ENCODE results near the gene UNC5A.

The UNC5A gene

DNA sequence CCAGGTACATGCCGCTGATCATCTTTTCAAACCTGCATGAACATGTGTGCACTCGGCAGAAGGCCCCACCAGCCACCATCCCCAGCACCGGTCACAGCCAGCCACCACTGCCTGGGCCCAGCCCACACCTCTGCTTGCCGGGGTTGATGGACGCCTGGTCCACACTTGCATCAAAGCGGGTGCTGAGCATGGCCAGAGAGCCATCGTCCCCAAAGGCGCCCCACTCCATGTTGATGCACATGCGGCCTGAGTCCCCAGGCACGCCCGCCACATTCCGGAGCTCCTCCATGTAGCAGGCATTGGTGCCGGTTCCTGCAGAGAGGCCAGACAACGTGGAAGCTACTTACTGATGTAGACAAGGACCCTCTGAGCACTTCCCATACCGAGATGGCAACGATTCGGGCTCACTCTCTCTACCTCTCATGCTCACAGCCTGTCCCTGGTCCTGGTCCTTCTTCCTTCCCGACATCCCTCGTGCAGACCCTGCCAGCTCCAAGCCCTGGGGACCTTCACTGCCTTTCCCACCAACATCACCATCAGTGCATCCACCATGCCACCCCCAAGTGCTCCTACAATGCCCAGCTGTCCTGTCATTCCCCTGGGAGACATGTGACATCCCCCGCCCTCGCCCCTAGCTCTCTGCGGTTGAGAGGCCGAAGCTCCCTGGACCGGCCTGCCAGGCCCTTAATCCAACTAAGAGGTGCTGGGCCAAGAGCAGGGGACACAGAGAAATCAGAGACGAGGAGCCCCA lies 71.6 kb downstream of the UNC5A start:
- no peak for DNase-seq

DNA sequence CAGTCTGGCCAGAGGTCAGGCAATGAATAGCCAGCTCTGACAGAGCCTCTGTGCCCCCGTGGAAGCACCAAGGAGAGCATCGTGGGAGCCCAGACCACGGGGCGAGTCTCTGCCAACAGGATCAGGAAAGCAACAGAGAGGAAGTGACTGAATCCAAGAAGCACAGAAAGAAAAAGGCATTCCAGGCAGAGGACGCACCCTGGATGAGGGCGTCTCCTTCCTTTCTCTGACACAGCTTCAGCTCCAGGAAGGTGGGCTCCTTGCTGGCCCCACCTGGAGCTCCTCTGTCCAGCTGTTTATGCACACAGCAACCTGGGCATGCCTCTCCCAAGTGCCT lies 72.2 kb downstream of the UNC5A start:
- no peak for DNase-seq

- DNase-seq = no peak
Observed at GRCh38 chr5:176883700-176884570, 73.6 kb downstream of the UNC5A start.

DNA sequence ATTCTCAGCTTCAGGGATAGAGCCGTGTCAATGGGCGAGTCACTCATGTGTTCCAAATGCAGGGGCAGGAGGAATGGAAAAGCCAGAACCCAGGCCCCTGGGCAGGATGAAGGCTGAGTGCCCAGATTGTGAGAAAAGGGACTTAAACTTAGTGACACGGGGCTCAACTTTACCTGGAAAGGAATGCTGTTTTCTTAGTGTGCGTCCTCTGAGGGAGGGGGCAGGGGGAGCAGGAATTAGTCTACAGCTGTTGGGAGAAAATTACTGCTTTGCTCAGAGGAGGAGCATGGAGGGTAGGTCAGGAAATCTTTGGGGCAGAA lies 74.2 kb downstream of the UNC5A start:
- no peak for DNase-seq

DNA sequence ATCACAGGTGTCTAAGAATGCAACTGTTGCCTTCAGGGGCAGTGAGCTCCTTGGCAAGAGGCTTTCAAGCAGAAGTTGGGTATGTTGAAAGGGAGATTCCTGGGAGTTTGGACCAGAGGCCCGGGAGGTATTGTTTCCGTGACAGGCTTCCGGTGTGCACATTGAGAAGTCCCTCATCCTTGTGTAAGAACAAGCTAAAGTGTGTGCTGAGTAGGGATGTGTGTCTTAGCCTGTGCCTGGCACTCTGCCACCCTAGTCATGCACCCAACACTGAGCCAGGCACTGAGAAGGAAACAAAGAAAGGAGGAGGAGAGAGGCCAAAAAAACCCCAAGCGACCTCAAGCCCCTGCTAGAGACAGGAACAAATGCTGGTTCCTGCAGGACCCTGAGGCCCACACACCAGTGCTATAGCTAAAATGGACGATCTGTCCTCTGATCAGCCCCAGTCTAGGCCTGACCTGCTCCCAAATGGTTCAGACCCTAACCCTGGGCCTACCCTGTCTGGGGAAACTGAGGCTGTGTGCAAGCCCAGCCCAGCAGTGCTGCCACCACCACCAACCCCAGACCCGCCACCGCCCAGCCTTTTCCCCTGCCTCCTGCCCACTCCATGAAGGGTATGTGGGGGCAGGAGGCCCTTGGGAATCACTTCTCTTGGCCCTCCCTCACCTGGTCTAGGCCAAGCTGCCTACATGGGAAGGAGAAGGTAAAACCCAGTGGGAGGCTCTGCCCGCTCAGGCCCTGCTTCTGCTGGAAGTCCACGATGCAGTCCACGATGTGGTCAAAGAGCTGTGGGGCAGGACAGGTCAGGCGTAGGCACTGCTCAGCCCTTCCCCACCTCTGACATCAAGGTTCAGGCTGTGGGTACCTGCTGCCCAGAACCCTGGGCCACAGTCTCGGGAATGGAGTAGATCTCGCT lies 76.2 kb downstream of the UNC5A start:
- DNase-seq = no peak

DNA sequence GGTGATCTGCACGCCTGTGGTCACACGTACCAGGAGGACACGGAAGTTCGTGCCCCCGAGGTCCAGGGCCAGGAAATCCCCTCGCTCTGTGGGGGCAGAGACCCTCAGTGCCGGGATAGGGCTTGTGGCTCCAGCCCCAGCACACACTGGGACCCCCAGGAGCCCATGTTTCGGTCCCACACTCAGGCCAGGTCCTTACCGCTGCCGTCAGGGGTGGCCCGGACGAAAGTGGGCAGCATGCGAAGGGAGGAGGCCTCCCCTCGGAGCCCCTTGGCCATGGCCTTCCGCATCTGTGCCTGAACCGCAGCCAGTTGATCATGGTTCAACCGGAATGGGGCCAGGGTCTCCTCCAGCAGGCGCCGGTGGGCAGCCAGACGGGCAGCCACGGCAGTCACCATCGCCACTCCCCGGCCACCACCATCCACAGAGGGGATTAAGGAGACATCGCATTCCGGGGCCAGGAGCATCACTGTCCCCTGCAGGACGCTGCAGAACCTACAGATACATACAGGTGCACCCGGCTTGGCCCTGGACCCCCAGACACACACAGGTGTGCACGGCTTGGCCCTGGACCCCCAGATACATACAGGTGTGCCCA lies 77.0 kb downstream of the UNC5A start:
- DNase-seq = no peak

DNA sequence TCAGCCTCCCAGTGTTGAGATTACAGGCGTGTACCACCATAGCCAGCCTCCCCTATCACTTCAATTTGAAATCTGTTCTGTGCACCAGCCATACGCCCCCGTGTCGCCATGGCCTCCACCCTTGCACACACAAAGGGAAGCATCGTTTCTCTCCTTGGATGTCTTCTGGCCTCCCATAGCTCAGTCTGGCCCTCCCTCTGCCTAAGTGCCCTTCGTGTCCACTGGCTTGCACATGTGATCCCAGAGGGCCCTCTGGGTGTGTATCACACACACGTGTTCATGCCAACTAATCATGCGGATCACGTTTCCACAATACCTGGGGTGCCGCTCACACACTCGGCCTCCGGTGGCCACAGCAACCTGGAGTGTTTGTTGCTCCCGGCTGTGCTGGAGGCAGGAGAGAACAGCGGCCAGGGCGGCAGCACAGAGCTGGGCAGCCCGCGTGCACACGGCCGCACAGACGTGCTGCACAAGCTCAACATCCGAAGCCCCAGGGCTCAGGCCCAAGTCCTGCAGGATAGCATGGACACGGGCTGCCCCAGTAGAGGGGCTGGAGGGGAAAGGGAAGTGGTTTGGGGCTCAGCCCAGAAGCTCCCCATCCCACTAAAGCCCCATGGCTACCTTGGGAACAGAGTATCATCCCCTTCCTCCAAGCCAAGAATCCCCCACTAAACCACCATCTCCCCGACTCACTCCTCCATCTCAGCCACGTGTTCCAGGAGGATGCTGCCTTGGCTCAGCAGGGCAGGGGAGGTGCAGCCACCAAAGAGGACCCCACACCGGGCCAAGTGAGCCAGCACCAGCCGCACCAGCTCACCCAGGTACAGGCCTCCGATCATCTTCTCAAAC lies 77.9 kb downstream of the UNC5A start:
- DNase-seq = no peak

GRCh38 chr5:176888865-176889165 lies 78.5 kb downstream of the UNC5A start:
- DNase-seq = no peak

GRCh38 chr5:176889321-176890280 lies 79.2 kb downstream of the UNC5A start:
- DNase-seq = no peak

DNA sequence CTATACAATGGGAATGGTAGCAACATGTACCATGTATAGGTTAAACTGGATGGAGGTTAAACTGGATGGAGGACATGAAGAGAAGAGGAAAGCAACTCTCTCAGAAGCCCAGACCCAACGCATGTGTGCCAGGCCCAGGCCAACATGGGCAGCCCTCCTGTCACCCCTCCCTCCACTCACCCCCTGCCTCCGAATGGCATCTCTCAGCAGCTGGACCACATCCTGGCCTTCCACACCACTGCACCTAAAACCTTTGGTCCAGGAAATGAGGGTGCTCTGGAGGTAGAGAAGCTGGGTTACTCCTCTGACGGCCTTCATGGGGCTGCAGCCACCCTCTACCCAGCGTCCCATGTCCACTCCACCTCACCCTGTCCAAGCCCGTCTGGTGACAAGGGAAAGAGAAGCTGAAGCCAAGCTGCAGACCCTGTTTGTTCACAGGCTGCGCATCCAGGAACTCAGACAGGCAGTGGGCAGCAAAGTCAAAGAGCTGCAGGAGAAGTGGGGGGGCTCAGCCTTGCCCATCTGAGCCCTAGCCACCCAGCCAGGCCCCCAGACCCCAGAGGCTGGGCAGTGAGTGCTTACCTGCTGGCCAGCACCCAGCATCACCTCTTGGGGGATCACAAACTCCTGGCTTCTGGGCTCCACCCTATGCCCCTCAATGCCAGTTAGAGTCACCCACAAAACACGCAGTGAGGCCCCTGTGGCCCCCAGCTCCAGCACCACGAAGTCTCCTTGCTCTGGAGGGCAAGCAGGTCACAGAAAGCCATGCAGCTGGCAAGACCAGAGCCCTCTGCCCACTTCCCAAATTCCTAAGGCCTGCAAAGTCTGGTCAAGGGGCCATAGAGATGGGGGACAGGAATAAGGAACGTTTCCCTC lies 80.3 kb downstream of the UNC5A start:
- DNase-seq = no peak

GRCh38 chr5:176891331-176891958 lies 81.1 kb downstream of the UNC5A start:
- DNase-seq = no peak

DNA sequence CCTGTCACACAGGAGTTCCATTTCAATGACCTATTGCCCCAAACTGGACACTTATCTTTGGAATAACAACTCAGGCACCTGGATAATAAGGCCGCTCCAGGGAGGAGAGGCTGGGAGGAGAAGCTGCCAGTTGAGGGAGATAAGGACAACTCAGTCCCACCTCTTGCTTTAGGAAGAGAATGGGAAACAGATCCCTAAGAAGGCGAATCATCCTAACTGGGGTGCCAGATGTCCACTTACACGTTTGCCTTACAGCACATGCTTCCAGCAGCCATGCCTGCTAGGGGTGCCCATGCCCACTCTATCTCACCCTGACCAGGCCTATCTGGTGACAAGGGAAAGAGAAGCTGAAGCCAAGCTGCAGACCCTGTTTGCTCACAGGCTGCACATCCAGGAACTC lies 82.3 kb downstream of the UNC5A start:
- DNase-seq = no peak

GRCh38 chr5:176894298-176894697 lies 83.9 kb downstream of the UNC5A start:
- no peak for DNase-seq

GRCh38 chr5:176895831-176896230 lies 85.5 kb downstream of the UNC5A start:
- no peak for DNase-seq

DNA sequence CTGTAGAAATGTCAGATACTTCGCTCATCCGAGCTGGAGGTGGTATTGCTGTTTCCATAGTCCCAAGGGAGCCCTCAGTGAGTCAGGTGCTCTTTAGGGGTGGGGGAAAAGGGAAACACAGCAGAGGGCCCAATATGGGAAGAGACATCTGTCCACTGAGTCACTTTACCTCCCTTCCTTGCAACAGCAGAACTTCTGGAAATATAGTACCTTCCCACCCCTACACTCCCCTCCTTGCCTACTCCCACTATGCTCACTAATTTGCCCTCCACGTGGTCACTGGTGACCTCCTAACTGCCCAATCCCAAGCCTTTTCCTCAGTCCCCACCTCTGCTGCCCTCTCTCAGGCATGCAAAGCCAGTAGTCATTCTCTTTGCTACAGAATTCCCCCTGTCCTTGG lies 86.9 kb downstream of the UNC5A start:
- no peak for DNase-seq

DNA sequence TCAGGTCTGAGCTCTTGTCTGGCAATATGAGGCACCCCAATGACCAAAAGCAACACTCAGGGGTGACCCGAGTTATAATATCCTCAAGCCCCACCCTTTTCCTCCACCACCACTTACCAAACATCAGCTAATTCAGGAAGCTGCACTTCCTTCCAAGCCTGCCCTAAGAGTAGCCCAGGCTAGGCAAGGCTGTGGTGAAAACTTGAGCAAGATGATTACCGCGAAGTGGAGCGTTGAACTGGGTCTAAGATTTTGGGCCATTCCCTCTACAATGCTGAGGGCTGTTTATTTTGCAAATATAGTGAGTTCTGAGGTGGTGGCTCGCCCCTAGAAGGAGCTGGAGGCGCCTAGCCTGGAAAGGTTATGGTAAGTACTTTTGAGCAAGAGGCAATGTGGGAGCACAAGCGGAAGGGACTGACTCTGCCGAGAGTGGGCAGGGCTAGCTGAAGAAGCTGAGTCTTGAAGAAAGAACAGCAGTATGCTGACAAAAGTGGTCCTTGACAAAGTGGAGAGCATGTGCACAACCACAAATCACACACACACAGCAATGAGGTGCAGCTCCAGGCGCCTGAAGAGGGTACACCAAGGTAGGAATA lies 89.0 kb downstream of the UNC5A start, which contains the start of gene HK3:
Gene HK3 (minus strand): TSS at position 51 of the 596 bp plus-strand sequence. CDS start 3,187 bp downstream, outside the sequence.
- DNase-seq = no peak

DNA sequence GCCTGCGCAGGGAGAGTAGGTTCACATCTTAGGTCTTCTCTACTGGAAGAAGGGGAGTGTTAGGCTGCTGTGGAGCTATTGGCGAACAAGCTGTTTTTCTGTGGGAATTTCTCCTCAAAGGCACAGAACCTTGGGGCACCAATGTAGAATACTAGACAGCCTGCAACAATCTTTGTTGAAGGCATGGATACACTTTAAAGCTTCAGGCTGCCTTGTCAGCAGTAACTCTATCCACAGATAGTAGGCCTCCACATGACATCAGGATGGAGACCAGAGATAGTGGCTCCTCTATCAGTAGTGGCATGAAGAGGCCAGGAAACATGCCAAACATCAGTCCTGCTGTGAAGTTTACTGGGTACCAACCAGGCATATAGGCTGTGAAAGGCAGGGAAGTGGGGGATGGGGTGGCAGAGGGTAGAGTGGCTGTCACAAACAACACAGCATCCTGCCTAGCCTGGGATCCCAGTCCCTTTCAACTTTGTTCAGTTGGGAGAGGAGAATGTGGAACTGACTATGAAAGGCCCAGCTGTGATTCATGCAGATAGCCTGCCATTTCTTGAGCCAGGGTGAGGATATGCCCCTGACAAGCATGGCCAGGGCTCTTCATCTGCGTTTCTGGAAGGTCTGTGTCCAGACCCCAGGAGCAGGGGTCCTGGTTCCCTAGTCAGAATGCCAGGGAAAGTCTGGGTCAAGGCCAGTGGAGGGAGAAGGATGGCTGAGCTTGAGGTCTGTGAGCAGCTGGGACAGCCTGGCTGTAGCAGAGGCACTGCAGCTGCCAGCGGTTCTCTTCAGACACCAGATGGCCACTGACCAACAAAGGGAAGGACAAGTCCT lies 89.8 kb downstream of the UNC5A start:
- no peak for DNase-seq

GRCh38 chr5:176900780-176901204 lies 90.4 kb downstream of the UNC5A start:
- no peak for DNase-seq

Data from EL (cell line).